K562 (cell line): ENCODE measurements around the gene CXCL1. TPM values are rescaled to one million over a fixed set of nuclear protein-coding genes. Genes with fewer than 3 reads are reported as not detected.
A peak's percentile ranks its signal among the peaks of the same experiment; 100 is the strongest.

Source experiments
- ARNT ChIP-seq, 2 experiments: fragments of 450-650 bp; IDR thresholded peaks; 2 replicates each; pipeline ENCODE4 v1.6.1; 2016; ENCODE audit warnings: mild to moderate bottlenecking in 1 of 2
- BCL6 ChIP-seq: fragments of 250-450 bp; sonication (Bioruptor Pico); IDR thresholded peaks from 2 replicates; pipeline ENCODE4 v1.4.0; 2020
- CGGBP1 ChIP-seq: fragments of 250-450 bp; sonication (Bioruptor Pico); IDR thresholded peaks from 2 replicates; pipeline ENCODE4 v1.9.0; 2021; ENCODE audit warnings: mild to moderate bottlenecking
- DPF2 ChIP-seq: fragments of 450-650 bp; IDR thresholded peaks from 2 replicates; pipeline ENCODE4 v1.6.1; 2016
- ERF ChIP-seq: fragments of 450-650 bp; formaldehyde crosslinking; IDR thresholded peaks from 2 replicates; pipeline ENCODE4 v1.4.0; 2020; ENCODE audit warnings: mild to moderate bottlenecking, mixed read lengths
- ETV6 ChIP-seq, 3 experiments: fragments of 150-350 bp in 1 of 3; sonication (generic) in 1 of 3; formaldehyde crosslinking in 1 of 3; IDR thresholded peaks; 2 replicates each; pipeline versions ENCODE4 v1.6.1 to v1.8.0; 2014 to 2022; ENCODE audit warnings: borderline replicate concordance in 2 of 3, low read depth in 2 of 3, antibody characterized with exemption in 1 of 3, low read length in 1 of 3, mild to moderate bottlenecking in 1 of 3, missing genetic modification reagents in 1 of 3
- FOS ChIP-seq: IDR thresholded peaks from 3 replicates; pipeline ENCODE4 v1.6.1; 2011; ENCODE audit not compliant: insufficient read length; ENCODE audit errors: extremely low read depth
- HNRNPH1 ChIP-seq: fragments of 200-400 bp; formaldehyde crosslinking; optimal IDR thresholded peaks from 2 replicates; pipeline ENCODE3; 2017; ENCODE audit warnings: low read depth, mild to moderate bottlenecking, low read length, moderate library complexity
- KHSRP ChIP-seq: fragments of 450-650 bp; IDR thresholded peaks from 2 replicates; pipeline ENCODE4 v1.6.1; 2017
- MAFF ChIP-seq: IDR thresholded peaks from 2 replicates; pipeline ENCODE4 v1.6.1; 2012; ENCODE audit warnings: low read length, improper control_type of control experiment
- MAFK ChIP-seq: IDR thresholded peaks from 2 replicates; pipeline ENCODE4 v1.6.1; 2011; ENCODE audit warnings: low read length, improper control_type of control experiment
- MCM5 ChIP-seq: fragments of 450-650 bp; IDR thresholded peaks from 2 replicates; pipeline ENCODE4 v1.6.1; 2016; ENCODE audit warnings: low read depth
- MEF2D ChIP-seq: conservative IDR thresholded peaks from 2 replicates; pipeline ENCODE4 v1.6.1; 2016; ENCODE audit warnings: low read depth, missing genetic modification characterization, missing compliant biosample characterization
- MEIS2 ChIP-seq: fragments of 450-650 bp; IDR thresholded peaks from 2 replicates; pipeline ENCODE4 v1.6.1; 2014; ENCODE audit warnings: mild to moderate bottlenecking; ENCODE audit not compliant: partially characterized antibody
- MTA2 ChIP-seq: fragments of 450-650 bp; IDR thresholded peaks from 2 replicates; pipeline ENCODE4 v1.6.1; 2016; ENCODE audit warnings: low read depth
- NONO ChIP-seq, 2 experiments: fragments of 200-400 bp in 1 of 2; fragments of 450-650 bp in 1 of 2; formaldehyde crosslinking in 1 of 2; IDR thresholded peaks; 2 replicates each; pipeline ENCODE4 v1.6.1; 2017; ENCODE audit warnings: low read depth in 2 of 2, mild to moderate bottlenecking in 2 of 2, moderate library complexity in 2 of 2, low read length in 1 of 2
- PML ChIP-seq: IDR thresholded peaks from 2 replicates; pipeline ENCODE4 v1.6.1; 2012; ENCODE audit warnings: low read length, inconsistent platforms
- PPARD ChIP-seq: fragments of 250-450 bp; sonication (Bioruptor Pico); IDR thresholded peaks from 2 replicates; pipeline ENCODE4 v1.8.0; 2022; ENCODE audit warnings: inconsistent platforms, mild to moderate bottlenecking, moderate library complexity
- RAD51 ChIP-seq: fragments of 450-650 bp; IDR thresholded peaks from 2 replicates; pipeline ENCODE4 v1.7.1; 2016; ENCODE audit warnings: low read depth, mild to moderate bottlenecking, borderline replicate concordance
- RBM14 ChIP-seq: fragments of 200-400 bp; formaldehyde crosslinking; IDR thresholded peaks from 2 replicates; pipeline ENCODE4 v1.6.1; 2018; ENCODE audit warnings: low read depth, mild to moderate bottlenecking, low read length, moderate library complexity, borderline replicate concordance; ENCODE audit not compliant: insufficient read depth
- RNF2 ChIP-seq: sonication (generic); IDR thresholded peaks from 2 replicates; pipeline ENCODE4 v1.6.1; 2016
- SMAD4 ChIP-seq: fragments of 250-450 bp; sonication (Bioruptor Pico); conservative IDR thresholded peaks from 2 replicates; pipeline ENCODE4 v1.8.0; 2021; ENCODE audit warnings: inconsistent platforms, mild to moderate bottlenecking, moderate library complexity
- TAF15 ChIP-seq: fragments of 200-400 bp; formaldehyde crosslinking; IDR thresholded peaks from 2 replicates; pipeline ENCODE4 v1.6.1; 2017; ENCODE audit warnings: mild to moderate bottlenecking, low read depth, low read length, moderate library complexity
- TGIF2 ChIP-seq: sonication (generic); formaldehyde crosslinking; IDR thresholded peaks from 2 replicates; pipeline ENCODE4 v1.8.1; 2022; ENCODE audit warnings: mild to moderate bottlenecking, missing genetic modification reagents, moderate library complexity
- ZNF324 ChIP-seq: fragments of 250-450 bp; sonication (Bioruptor Pico); IDR thresholded peaks from 2 replicates; pipeline ENCODE4 v1.4.0; 2020; ENCODE audit warnings: mild to moderate bottlenecking
- ZNF583 ChIP-seq: fragments of 250-450 bp; sonication (Bioruptor Pico); IDR thresholded peaks from 2 replicates; pipeline ENCODE4 v1.4.0; 2020
- ZNF717 ChIP-seq: fragments of 250-450 bp; sonication (Bioruptor Pico); IDR thresholded peaks from 2 replicates; pipeline ENCODE4 v1.5.0; 2021
- polyA plus RNA-seq, 8 experiments: library from polyadenylated mRNA; depleted of rRNA in 4 of 8; stranded (reverse) in 5 of 8; unstranded in 3 of 8; fragments of >200 nt; fragmentation: Nextera tagmentation in 2 of 8; fragmentation: Illumina TruSeq in 1 of 8; extraction: Ambion mirVana in 2 of 8; extraction: Trizol in 1 of 8; gene quantifications; 2 replicates each; pipeline versions ENCODE4 v1.2.1 to v1.2.3, GENCODE V29; 2011 to 2014; ENCODE audit warnings: inconsistent platforms in 1 of 8, missing spikeins in 1 of 8
- total RNA-seq, 7 experiments: library from RNA; depleted of rRNA in 6 of 7; stranded (reverse); fragments of >200 nt in 6 of 7; fragmentation: Illumina TruSeq in 2 of 7; extraction: Trizol in 2 of 7; gene quantifications; 2 replicates each; pipeline versions ENCODE4 v1.2.1 to v1.2.3, GENCODE V29; 2011 to 2021; ENCODE audit warnings: low replicate concordance in 1 of 7
- TF ChIP-seq, protein P1 (sequence below): fragments of 250-450 bp; sonication (Bioruptor Pico); IDR thresholded peaks from 2 replicates; pipeline ENCODE4 v1.5.0; 2022; ENCODE audit warnings: mild to moderate bottlenecking
- TF ChIP-seq, protein P2 (sequence below): fragments of 250-450 bp; sonication (Bioruptor Pico); IDR thresholded peaks from 2 replicates; pipeline ENCODE4 v1.5.1; 2021; ENCODE audit warnings: mild to moderate bottlenecking

Gene CXCL1
- total and polyA plus RNA-seq, 9 of the 15 experiments (the other 6 are each of a cell fraction or from before 2014, with no cell fraction given): 0.07 to 2.2 (median 0.32) TPM; not detected in 3

DNA sequence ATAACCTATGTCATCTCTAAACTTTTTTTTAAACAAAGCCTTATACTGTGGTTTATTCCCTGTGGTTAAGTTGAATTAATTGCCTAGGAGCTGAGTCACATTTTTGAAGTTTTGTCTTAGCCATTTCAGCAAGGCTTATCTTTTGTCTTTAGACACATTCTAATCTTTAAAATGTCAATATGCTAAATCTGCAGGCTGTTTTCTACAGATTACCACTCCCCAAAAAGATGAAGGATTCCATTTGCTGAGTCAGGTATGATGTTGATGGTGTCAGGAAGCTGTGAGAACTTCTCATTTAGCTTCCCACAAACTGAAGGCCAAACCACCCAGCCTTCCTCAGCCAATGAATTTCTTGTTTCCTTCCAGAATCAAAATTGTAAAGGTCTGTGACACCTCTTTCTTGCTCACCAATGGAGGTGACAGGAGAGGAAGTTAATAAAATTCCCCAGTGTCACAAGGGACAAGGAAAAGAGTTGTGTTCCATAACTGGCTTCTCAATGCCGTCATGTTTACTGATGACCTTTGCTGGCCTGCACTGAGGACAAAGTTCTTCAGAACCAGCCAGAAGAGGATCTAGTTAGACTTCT, 36.4 kb upstream of the CXCL1 start (continued):
- TF ChIP-seq FOS (no peak), ZNF583 (CRISPR knock-in tag) (no peak), ERF (no peak), TAF15 (no peak), ETV6 (IDR thresholded peaks at IDR 0.05; ENCODE audit: borderline replicate concordance in 1 of 2, low read depth in 2 of 2, low read length in 1 of 2) (no peak), ETV6 (CRISPR knock-in tag; IDR thresholded peaks at IDR 0.05; ENCODE audit: borderline replicate concordance) (no peak), MCM5 (no peak), HNRNPH1 (no peak), NONO (IDR thresholded peaks at IDR 0.05; ENCODE audit: low read depth in 2 of 2, low read length in 1 of 2) (no peak), RAD51 (no peak), RBM14 (no peak), MAFF (peak; percentile 97), DPF2 (peak; percentile 97), MEIS2 (peak; percentile 93), PML (peak; percentile 88), KHSRP (peak; percentile 33; the same call in 1 of the 2 replicates), MAFK (peak; percentile 94), ARNT (IDR thresholded peaks at IDR 0.05) (peak; percentile 57 to 78; a peak in 3 of 4 replicates), BCL6 (CRISPR knock-in tag) (no peak), MEF2D (tag) (0 out of 2 replicates have a peak, but pooled peaks have one; percentile 47), SMAD4 (no peak; the same call in 1 of the 2 replicates), PPARD (no peak), CGGBP1 (CRISPR knock-in tag) (no peak), ZNF717 (no peak), MTA2 (peak; percentile 86), ZNF324 (CRISPR knock-in tag) (no peak), TGIF2 (CRISPR knock-in tag) (no peak), RNF2 (peak; percentile 38; the same call in 1 of the 2 replicates)
- TF ChIP-seq, protein P1, sequence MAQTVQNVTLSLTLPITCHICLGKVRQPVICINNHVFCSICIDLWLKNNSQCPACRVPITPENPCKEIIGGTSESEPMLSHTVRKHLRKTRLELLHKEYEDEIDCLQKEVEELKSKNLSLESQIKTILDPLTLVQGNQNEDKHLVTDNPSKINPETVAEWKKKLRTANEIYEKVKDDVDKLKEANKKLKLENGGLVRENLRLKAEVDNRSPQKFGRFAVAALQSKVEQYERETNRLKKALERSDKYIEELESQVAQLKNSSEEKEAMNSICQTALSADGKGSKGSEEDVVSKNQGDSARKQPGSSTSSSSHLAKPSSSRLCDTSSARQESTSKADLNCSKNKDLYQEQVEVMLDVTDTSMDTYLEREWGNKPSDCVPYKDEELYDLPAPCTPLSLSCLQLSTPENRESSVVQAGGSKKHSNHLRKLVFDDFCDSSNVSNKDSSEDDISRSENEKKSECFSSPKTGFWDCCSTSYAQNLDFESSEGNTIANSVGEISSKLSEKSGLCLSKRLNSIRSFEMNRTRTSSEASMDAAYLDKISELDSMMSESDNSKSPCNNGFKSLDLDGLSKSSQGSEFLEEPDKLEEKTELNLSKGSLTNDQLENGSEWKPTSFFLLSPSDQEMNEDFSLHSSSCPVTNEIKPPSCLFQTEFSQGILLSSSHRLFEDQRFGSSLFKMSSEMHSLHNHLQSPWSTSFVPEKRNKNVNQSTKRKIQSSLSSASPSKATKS (CRISPR knock-in tag): no peak
- TF ChIP-seq, protein P2, sequence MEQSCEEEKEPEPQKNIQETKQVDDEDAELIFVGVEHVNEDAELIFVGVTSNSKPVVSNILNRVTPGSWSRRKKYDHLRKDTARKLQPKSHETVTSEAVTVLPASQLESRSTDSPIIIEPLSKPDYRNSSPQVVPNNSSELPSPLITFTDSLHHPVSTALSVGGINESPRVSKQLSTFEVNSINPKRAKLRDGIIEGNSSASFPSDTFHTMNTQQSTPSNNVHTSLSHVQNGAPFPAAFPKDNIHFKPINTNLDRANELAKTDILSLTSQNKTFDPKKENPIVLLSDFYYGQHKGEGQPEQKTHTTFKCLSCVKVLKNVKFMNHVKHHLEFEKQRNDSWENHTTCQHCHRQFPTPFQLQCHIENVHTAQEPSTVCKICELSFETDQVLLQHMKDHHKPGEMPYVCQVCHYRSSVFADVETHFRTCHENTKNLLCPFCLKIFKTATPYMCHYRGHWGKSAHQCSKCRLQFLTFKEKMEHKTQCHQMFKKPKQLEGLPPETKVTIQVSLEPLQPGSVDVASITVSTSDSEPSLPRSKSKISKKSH: no peak
